Measurements from ENCODE around the gene SGMS1.
"Not testable (repeated sequence)": the region's sequence is repeated elsewhere in the genome, so short reads cannot be mapped to it uniquely, and the experiment has no call there.

Gene SGMS1

DNA sequence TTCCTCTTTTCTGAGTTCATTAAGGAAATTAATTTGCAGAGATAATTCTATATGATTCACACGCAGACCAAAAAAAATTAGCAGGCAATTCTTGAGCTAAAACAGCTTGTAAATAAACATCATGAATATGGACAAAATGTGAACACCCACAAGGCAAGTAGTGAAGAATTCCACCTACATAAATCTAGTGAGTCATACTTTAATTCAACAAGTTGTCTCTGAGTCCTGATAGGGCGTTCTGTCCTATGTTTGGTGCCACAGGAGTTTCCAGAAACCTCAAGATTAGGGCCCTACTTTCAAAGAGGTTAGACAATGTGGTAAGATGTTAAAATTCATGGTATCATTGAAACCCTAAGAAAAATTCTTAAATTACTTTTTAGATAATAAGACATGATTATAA is 122.3 kb downstream of the SGMS1 start:
- DNase-seq: no peak

DNA sequence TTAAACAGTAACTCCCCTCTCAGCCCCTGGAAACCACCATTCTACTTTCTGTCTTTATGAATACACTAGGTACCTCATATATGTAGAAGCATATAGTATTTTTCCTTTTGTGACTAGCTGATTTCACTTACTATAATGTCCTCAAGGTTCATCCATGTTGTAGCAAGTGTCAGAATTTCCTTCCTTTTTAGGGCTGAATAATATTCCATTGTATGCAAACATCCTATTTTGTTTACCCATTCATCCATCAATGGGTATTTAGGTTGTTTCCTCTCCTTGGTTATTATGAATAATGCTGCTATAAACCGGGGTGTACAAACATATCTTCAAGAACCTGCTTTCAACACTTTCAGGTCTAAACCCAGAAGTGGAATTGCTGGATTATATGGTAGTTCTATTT is 125.3 kb downstream of the SGMS1 start:
- no peak for DNase-seq

DNA sequence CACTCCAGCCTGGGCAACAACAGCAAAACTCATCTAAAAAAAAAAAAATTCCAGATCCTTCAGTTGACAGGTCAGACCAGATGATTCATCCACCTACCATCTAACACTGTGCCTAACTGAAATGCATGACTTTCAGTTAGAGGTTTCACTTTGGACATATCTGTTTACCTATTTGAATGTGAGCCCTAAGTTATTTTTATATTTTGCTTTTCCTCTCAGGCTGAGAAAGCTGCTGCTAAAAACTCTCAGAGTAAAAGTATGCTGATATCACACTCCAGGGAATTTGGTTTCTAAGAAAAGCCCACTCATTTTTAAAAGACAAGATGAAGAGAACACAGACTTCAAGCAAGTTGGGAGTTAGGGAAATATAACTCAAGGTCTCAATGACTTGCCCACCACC is 126.0 kb downstream of the SGMS1 start:
- DNase-seq: no peak

DNA sequence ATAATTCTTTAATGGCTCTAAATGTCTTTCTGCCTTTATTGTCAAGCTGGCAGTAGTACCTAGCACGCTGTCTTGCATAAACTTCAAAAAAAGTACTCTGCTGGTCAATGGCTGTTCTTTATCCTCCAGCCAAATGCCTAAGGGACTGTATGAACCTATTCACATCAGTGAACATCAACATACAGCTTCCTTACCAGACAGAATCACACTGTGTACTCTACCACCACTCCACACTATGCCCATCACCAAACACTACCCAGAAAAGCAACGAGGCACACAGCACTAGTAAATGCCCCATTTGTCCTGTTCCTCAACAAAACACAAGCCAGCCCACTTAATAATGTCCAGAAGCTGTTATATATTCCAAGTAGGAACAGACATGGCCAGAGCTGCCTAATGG is 127.5 kb downstream of the SGMS1 start:
- no peak for DNase-seq

DNA sequence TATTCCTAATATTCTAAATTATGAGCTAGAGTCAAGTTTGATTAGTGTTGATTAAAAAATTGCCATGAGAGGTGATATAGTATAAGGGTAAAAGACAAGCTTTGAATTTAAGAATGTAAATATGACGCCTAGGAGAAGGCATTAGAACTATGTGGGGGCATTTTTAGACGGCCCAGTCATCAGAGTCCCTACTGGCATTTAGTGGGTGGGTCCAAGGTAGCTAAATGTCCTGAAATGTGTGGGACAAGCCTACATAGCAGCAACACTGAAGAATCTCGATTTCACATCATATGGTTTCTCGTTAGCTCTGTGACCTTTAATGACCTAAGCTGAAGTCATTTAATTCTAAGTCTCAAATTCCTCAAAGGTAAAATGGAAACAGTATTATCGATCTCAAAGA is 133.5 kb downstream of the SGMS1 start:
- no peak for DNase-seq

DNA sequence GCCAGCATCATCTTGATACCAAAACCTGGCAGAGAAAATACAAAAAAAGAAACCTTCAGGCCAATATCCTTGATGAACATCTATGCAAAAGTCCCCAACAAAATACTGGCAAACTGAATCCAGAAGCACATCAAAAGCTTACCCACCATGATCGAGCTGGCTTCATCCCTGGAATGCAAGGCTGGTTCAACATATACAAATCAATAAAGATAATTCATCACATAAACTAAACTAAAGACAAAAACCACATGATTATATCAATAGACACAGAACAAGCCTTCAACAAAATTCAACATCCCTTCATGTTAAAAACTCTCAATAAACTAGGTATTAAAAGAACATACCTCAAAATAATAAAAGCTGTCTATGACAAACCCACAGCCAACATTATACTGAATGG is 139.2 kb downstream of the SGMS1 start:
- not testable (repeated sequence) for DNase-seq

DNA sequence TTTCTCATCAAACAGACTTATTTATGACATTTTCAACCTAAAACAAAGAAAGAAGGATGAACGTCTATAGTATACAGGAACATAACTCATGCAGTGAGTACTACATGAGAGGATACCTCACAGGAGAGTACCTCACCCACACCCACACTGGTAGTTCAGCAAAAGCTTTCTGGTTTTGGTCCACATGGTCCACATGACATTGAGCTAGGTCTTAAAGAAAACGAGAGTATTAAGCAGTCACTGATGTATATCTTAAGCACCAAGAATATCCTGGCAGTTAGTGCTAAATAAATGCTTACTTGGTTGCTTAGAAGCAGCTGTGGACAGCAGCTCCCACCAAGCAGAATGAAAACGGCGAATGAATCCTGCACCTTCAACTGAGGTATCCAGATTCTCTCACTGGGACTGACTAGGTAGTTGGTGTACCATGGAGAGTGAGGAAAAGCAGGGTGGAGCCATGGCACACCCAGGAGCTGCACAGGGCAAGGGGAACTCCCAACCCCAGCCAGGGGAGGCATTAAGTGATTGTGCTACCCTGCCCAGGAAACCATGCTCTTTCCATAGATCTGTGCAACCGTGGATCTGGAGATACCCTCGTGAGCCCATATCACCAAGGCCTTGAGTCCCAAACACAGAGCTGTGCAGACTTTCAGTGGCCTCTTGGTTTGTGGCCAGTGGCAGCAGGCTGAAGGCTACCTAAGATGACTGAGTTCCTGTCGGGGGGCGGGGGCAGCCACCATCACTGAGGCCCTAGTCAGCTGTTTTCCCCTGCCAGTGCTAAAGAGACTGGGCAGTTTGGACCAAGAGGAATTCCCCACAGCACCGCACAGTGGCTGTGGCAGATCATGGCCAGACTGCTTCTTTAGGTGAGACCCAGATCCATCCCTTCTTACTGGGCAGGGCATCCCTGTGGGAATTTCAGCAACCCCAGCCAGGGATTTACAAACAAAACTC is 143.4 kb downstream of the SGMS1 start:
- no peak for DNase-seq

DNA sequence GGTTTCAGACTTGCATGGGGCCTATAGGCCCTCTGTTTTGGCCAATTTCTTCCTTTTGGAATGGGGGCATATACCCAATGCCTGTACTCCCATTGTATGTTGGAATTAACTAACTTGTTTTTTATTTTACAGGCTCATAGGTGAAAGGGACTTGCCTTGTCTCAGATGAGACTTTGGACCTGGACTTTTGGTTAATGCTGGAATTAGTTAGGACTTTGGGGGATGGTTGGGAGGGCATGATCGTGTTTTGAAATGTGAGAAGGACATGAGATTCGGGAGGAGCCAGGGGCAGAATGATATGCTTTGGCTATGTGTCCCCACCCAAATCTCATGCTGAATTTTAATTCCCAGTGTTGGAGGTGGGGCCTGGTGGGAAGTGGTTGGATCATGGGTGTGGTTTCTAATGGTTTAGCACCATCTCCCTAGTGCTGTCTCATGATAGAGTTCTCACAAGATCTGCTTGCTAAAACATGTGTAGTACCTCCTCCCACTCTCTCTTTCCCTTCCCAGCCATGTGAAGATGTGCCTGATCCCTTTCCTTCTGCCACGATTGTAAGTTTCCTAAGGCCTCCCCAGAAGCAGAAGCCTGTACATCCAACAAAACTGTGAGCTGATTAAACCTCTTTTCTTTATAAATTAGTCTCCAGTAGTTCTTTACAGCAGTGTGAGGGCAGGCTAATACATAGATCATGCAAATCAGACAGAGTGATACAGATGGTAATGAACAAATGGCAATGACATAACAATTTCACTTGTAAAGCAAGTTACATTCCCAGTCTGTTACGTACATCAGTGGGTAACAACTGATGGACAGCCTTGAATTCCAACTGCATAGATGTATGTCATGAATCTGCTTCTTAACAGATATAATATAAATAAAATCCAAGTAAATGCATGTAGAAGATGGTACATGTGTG is 146.2 kb downstream of the SGMS1 start:
- DNase-seq: no peak

DNA sequence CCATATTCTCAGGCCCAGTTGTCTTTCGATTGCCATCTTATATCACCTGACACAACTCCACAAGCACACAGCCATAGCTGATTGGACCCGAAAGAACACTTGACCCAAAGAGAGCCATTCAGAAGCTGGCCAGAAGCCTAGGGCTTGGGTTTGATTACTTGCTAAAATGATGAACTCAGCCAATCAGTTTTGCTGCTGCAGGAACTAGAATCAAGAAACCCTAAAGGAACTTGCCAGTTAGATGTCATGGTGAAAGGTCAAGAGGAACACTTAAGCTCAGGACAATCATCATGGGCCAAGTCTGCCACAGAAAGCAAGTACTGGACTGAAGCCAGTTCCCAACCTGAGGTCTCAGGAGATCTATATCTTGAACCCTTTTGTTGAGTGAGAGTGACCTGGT is 150.0 kb downstream of the SGMS1 start:
- DNase-seq: no peak

DNA sequence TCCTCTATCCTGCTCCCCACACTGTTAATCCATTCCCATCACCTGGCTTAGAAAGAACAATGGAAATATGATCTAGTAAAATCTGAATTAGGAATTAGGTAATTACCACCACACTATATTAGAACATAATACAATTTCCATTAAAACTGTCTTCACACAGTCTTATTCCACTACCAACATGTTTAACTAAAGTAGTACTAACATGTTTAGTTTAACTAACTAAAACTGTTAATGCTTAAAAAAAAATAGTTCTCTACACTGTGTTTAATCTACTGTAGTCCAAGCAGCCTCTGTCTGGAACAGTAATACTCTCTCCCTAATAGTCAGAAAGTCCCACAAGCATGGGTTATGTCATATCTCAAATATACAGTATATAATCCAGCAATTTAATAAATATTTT is 150.8 kb downstream of the SGMS1 start:
- no peak for DNase-seq

DNA sequence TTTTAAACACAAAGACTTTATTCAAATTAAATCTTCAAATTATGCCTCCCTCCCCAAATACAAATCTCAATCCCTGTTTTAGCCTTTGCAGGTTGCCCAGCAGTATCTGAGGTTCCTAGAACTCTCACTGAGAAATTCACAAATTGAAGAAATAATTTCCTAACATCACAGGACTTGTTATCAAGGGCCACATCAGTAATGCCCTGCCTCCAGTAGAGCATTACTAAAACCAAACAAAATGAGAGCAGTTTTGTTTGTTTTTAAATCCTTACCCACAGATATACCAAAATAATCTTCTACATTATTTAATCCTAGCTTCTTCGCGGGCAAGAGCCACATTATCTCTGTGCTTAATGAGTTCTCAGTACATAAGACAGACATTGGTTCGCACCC is 152.2 kb downstream of the SGMS1 start:
- DNase-seq: no peak

DNA sequence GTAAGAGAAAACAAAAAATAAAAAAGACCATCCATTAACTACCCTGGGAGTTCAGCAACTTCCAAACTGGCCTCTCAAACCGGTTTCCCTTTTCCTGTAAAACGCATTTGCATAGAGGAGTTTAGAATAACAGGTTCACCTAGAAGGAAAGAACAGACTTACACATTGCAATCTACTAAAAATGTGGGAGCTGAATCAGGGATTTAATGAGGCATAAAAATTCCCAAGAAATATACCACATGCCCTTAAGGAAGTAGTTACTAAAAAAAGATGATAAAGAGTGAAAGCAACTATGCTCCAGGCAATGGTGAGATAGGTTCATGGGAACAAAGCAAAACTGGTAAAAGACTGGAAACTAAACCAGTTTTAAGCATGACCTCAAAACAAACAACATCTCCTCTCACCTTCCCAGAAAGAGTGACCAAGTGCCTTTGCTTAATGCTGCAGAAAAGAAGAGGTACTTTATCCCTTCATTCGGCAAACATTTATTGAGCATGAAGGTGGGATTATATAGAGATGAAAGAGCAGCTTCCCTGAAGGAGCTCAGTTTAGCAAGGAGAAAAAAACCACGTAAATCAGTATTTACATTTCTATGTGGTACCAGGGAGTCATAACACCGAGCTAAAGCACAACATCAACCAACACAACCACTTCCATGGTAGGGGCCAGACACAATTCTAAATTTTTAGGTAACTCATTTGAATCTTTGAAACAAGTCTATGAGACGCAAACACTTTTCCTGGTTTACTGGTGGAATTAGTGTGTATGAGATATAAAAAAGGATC is 152.8 kb downstream of the SGMS1 start:
- DNase-seq: no peak

DNA sequence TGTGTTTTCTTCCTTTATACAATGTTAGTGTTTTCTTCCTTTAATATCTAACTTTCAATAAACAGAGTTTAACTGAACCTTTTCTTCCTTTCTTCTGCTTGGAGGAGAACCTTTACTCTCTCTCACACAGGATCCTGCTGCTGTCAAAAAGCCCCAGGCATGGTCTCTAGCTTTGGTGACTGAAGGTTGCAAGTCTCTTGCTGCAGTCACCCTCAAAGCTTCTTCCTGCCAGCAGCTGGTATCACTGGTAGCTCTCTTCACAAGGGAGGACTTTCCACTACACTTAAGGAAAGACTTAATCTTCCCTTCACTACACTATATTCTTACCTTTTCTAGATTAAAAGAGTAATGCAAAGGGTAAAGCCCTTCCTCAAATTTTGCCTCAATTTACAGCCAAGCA is 153.4 kb downstream of the SGMS1 start:
- no peak for DNase-seq

DNA sequence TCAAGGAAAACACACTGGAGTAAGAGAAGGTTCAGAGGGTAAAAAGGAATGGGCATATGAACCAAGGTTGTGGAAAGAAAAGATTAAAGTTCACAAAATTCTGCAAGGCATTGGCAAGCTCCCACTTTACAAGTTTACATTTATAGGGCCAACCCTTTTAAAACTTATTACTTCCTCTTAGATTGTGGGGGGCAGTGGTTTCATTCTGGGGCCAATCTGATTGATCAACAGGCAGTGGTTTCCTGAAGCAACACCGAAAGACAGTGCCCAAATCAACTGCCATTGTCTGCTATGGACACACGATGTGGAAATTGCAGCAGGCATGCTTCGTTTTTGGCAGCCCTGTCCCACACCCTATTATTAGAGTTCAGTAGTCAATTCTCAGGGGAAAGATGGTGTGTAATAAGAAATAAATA is 154.0 kb downstream of the SGMS1 start:
- no peak for DNase-seq

DNA sequence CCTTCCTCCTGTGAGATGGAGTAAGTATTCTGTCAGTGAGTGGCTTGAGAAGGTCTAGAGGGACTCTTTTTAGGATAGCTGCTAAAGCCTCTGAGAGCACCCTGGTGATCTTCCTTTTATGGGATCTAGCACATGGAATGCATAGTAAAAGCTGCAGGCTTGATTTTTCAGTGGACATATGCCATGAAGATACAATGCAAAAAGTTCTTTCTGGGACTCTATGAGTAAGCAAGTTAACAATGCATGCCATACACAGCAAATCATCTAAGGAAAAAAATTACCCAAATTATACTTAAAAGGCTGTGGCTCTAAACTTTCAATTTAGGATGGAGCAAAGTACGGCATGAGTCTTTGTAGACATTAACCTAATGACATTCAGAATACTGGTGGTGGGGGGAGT is 154.5 kb downstream of the SGMS1 start:
- DNase-seq: no peak

DNA sequence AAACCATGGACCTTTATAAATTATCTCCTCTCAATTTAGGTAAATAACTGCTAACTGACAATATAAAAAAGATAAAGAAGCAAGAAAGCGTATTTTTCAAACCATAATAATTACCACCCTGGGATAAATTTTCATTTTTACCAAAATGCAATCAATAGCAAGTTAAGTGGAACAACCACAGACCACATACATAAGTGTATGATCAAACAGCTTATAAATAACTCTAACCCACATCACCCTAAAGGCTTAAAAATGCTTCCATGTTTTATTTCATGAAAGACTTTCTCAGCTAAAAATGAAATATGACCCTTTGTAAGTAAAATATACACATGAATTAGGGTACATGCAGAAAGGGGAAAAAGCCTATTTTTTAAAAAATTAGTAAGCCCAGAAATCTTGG is 156.5 kb downstream of the SGMS1 start:
- DNase-seq: no peak

DNA sequence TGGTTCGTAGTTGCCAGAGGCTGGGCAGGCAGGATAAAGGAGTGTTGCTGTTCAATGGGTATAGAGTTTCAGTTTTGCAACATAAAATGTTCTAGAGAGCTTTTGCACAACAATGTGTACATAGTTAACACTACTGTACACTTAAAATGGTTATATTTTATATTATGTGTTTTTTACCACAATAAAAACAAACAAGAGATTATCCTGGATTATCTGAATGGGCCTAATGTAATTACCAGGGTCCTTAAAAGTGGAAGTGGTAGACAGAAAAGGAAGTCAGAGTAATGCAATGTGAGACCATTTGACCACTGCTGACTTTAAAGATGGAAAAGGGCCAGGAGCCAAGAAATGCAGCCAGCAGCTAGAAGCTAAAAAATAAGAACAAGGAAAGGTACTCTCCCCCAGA is 159.7 kb downstream of the SGMS1 start:
- no peak for DNase-seq

DNA sequence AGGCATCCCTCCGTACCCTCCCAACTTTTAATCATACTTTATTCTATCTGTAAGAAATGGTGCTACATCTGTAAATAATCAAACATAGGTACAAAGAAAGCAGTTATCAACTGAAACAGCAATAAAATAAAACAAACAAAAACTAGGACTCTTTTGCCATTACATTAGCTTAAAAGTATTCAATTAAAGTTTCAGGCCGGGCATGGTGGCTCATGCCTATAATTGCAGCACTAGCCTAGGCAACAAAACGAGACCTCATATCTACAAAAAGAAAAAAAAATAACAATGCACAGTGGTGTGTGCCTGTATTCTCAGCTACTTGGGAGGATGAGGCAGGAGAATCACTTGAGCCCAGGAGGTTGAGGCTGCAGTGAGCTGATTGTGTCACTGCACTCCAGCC is 161.9 kb downstream of the SGMS1 start:
- DNase-seq: no peak

DNA sequence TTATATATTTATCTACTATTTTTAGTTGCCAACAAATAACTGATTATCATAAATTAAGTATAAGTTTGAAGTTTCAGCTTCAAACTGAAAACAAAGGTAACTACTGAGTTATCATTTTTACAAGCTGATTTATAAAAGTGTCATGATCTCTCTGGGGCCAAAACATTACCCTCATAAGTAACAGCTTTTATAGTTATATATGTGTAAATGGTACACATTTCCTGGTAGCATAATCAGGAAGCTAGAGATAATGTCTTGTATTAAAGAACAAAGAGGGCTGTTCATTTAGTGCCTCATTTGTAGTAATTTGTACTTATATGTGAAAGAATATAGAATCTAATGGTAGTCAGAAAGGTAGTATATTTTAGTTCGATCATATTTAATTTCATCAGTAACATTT is 162.6 kb downstream of the SGMS1 start:
- no peak for DNase-seq

DNA sequence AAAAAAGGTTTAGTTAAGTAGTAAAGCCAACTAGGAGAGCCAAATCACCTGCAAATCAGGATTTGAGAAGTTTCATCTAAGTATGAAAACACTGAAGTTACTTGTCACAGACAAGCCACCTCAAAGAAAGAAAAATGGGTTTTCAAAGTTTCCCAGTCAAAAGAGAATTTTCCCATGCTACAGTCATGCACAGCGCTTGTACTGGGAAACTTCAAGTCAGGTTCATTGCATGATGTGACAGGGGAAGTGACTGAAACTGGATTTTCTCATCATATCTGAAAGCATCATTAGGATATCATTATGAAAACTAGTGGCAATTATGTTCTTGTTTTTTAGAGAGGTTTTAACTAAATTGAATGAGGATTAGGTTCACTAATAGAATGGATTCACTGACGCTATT is 167.0 kb downstream of the SGMS1 start:
- no peak for DNase-seq

DNA sequence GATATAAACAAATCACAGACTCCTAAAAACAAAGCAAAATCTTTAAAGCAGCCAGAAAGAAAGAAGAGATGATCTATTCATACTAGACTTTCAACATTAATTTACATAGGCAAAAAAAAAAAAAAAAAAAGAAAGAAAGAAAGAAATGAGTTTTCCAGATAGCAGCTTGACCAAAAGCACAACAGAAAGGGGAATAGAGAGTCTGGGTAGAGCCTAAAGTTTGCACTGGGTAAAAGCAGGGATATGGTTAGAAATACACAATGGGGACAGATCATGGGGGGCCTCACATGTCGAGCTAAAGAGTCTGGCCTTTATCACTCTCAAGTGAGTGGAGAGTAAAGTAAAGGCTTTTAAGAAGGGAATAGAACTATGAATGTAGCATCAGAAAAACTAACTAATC is 169.8 kb downstream of the SGMS1 start:
- no peak for DNase-seq

DNA sequence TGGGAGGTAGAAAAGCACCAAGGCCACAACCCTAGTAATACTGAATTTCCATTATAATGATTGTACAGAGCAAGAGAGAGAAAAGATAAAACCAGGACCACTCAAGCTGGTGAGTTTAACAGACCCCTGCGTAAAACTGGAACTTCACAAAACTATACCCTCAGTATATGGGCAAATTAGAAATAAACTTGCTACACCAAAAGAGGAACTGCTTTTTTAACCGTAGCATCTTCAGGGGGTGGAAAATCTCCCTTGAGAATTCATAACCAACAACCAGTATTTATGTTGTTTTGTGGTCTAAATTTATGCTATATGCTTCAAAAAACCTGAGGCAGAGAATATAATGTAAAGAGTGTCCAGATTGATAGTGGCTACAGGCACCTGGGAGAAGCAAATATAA is 171.2 kb downstream of the SGMS1 start:
- DNase-seq: no peak

DNA sequence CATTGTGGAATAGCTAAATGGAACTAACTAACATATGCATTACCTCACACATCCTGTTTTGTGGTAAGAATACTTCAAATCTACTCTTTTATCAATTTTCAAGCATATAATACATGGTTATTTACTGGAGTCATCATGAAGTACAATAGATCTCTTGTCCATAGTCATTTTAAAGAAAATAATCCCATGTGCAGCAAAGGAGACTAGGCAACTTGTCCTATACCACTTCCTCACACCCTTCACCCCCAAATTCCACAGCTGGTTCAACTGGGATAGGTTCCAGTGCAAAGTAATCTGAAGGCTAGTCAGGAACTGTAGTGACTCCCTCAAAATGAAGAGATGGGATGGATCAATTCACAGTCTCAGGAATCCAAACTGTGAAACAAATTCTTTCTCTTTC is 176.1 kb downstream of the SGMS1 start:
- DNase-seq: no peak

Data from activated naive CD4-positive, alpha-beta T cell treated with Interleukin-2 at 50 U/mL for 16 hours (primary cell).